Karpas-422 (cell line): ENCODE results near the gene FBXW2. TPM values are rescaled to one million over a fixed set of nuclear protein-coding genes. Genes with fewer than 3 reads are reported as not detected.

Experiments used
- DNase-seq: peaks from one replicate; pipeline ENCODE4 v3.0.0-alpha.2; 2015
- H2AFZ ChIP-seq: fragments of 200-600 bp; sonication (generic); 2 replicates; pipeline ENCODE4 v1.6.1; 2014; ENCODE audit warnings: antibody characterized with exemption, low read length, mixed read lengths
- H3K27ac ChIP-seq: fragments of 200-600 bp; sonication (generic); 2 replicates; pipeline ENCODE4 v1.5.1; 2014; ENCODE audit warnings: mild to moderate bottlenecking, low read length, moderate library complexity
- H3K27me3 ChIP-seq: fragments of 200-600 bp; sonication (generic); 2 replicates; pipeline ENCODE4 v1.6.1; 2014; ENCODE audit warnings: low read length, mixed read lengths
- H3K36me3 ChIP-seq: fragments of 200-600 bp; sonication (generic); 2 replicates; pipeline ENCODE4 v1.6.1; 2014; ENCODE audit warnings: low read length, mixed read lengths; ENCODE audit not compliant: insufficient read depth
- H3K4me1 ChIP-seq: fragments of 200-600 bp; sonication (generic); 2 replicates; pipeline ENCODE4 v1.6.1; 2014; ENCODE audit warnings: mild to moderate bottlenecking, low read length, mixed read lengths
- H3K4me2 ChIP-seq: fragments of 200-600 bp; sonication (generic); 2 replicates; pipeline ENCODE4 v1.6.1; 2014; ENCODE audit warnings: low read length, low read depth, mild to moderate bottlenecking; ENCODE audit not compliant: poor library complexity, severe bottlenecking
- H3K4me3 ChIP-seq: fragments of 200-600 bp; sonication (generic); 2 replicates; pipeline ENCODE4 v1.5.1; 2014; ENCODE audit warnings: mild to moderate bottlenecking, antibody characterized with exemption, low read length, mixed read lengths
- H3K79me2 ChIP-seq: fragments of 200-600 bp; sonication (generic); 2 replicates; pipeline ENCODE4 v1.6.1; 2014; ENCODE audit warnings: mild to moderate bottlenecking, low read length, mixed read lengths
- H3K9ac ChIP-seq: fragments of 200-600 bp; sonication (generic); 2 replicates; pipeline ENCODE4 v1.6.0; 2014; ENCODE audit warnings: low read length
- H3K9me2 ChIP-seq: fragments of 200-600 bp; sonication (generic), shearing (Covaris generic); replicated peaks from 2 replicates; pipeline ENCODE4 v1.6.0; 2014; ENCODE audit warnings: mild to moderate bottlenecking, low read length, moderate library complexity; ENCODE audit not compliant: insufficient read depth
- H3K9me3 ChIP-seq: fragments of 300-700, 200-600 bp; sonication (generic); 2 replicates; pipeline ENCODE4 v1.6.1; 2014; ENCODE audit warnings: low read length, mixed read lengths
- H4K20me1 ChIP-seq: fragments of 200-600 bp; sonication (generic); 2 replicates; pipeline ENCODE4 v1.6.1; 2014; ENCODE audit warnings: mild to moderate bottlenecking, antibody characterized with exemption, low read length, low read depth; ENCODE audit not compliant: insufficient read depth
- total RNA-seq: library from RNA; depleted of rRNA; stranded (reverse); fragments of >200 nt; shearing (Covaris generic); gene quantifications from 2 replicates; pipeline ENCODE4 v1.2.3, GENCODE V29; 2014; ENCODE audit warnings: low replicate concordance

Gene FBXW2
- total RNA-seq, 1 experiment from 2014 or later: 42.0 TPM

DNA sequence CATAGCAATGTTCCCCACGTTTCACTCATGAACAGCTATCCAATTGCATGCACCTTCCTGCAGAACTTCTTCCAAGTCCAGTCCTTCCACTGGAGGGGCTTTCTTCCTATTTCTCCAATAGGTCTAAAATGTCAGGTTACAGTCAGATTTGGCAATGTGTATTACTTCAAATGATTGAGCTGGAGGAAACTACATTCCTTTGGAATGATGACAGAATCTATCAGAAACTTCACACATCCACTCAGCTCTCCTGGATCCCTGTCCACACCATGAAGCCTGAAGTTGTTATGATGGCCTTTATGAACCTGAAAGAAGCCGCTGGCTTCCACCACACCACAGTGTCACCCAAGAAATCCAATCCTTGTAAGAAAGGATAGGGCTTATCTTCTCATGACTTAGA, 32.2 kb downstream of the FBXW2 start:
- Histone ChIP-seq H3K4me1 (peaks cover 51% of the 10 kb centered on the region), H3K36me3 (peaks cover 24% of the 10 kb centered on the region), H3K9ac (no peak overlapping the region), H3K4me3 (no peak overlapping the region), H3K27me3 (no peaks in the 10 kb centered on the region), H3K9me2 (no peaks in the 10 kb centered on the region), H2AFZ (no peak overlapping the region), H3K4me2 (no peak overlapping the region), H3K9me3 (no peaks in the 10 kb centered on the region), H3K27ac (peak overlapping the region; percentile 99), H4K20me1 (no peaks in the 10 kb centered on the region), H3K79me2 (peaks cover 11% of the 10 kb centered on the region)
- DNase-seq: no peak

DNA sequence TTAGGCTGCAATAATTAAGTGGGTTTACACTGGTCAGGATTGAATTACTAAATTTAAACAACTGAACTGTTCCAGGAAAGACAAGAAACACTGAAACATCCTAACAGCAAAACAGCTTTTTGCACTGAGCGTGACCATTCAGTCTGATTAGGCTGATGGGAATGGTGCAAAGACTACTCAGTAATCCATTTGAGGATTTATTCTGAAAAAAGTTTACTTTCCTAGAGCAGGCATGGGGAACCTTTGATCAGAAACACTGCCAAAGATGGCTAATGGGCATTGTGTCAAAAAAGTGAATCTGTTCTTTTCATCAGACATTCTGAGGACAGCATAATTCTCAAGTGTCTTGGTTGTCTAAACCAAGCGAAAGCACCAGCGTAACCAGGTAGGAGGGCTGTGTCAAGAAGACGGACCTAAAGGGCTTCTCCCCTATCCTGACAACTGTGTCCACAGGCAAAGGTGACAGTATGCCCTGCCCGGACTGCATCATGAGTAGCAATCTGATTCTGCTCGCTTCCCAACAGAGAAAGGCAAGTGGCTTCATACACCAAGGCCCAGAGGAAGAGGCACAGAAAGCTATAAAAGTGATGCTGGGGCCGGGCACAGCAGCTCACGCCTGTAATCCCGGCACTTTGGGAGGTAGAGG, 33.3 kb downstream of the FBXW2 start:
- Histone ChIP-seq H3K4me1 (peaks cover 62% of the 10 kb centered on the region), H4K20me1 (no peaks in the 10 kb centered on the region), H3K36me3 (peaks cover 24% of the 10 kb centered on the region), H3K9ac (peak overlapping the region; percentile 61), H3K79me2 (peaks cover 11% of the 10 kb centered on the region), H2AFZ (no peak overlapping the region), H3K27ac (peak overlapping the region; percentile 99), H3K4me2 (peak overlapping the region; percentile 65), H3K9me3 (no peaks in the 10 kb centered on the region), H3K9me2 (no peaks in the 10 kb centered on the region), H3K4me3 (0 out of 2 replicates have a peak overlapping the region, but pooled peaks have one; percentile 1), H3K27me3 (no peaks in the 10 kb centered on the region)
- DNase-seq: no peak

- Histone ChIP-seq H3K4me3 (0 out of 2 replicates have a peak overlapping the region, but pooled peaks have one; percentile 1), H3K36me3 (peaks cover 11% of the 10 kb centered on the region; the same call in 1 of the 2 replicates), H3K4me2 (peak overlapping the region; percentile 65), H3K9me3 (no peaks in the 10 kb centered on the region), H3K4me1 (peaks cover 75% of the 10 kb centered on the region), H4K20me1 (no peaks in the 10 kb centered on the region), H3K27me3 (no peaks in the 10 kb centered on the region), H2AFZ (no peak overlapping the region), H3K79me2 (peaks cover 11% of the 10 kb centered on the region), H3K27ac (peak overlapping the region; percentile 99), H3K9ac (peak overlapping the region; percentile 61), H3K9me2 (no peaks in the 10 kb centered on the region)
- DNase-seq: no peak
Measured at GRCh38 chr9:120758544-120758943, 34.7 kb downstream of the FBXW2 start.

- Histone ChIP-seq H3K9ac (peak overlapping the region; percentile 61), H3K9me3 (no peaks in the 10 kb centered on the region), H3K4me2 (peak overlapping the region; percentile 65), H3K79me2 (peaks cover 11% of the 10 kb centered on the region), H3K36me3 (peaks cover 11% of the 10 kb centered on the region; the same call in 1 of the 2 replicates), H3K27ac (peak overlapping the region; percentile 99), H3K4me1 (peaks cover 87% of the 10 kb centered on the region), H3K4me3 (peak overlapping the region; percentile 16), H2AFZ (no peak overlapping the region), H4K20me1 (no peaks in the 10 kb centered on the region), H3K9me2 (no peaks in the 10 kb centered on the region), H3K27me3 (no peaks in the 10 kb centered on the region)
- peak; percentile 61 for DNase-seq
Measured at GRCh38 chr9:120757026-120757913, 35.9 kb downstream of the FBXW2 start.

DNA sequence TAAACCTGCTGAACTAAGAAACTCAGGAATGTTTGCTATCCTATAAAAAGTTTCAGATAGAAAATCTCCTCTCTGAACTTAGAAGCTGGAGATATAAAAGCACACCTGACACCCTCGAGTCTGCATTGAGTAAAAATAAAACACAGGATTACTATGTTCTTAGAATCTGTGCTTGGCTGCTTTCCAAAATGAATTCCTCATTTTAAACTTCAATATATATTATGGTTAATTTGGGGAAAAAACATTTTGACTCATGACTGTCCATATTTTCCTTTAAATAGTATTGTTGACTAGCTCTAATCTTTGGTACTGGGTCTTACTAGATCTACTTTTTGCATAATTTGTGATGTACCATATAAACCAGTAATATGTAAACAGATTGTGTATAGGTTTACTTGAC, 36.7 kb downstream of the FBXW2 start:
- DNase-seq: no peak

DNA sequence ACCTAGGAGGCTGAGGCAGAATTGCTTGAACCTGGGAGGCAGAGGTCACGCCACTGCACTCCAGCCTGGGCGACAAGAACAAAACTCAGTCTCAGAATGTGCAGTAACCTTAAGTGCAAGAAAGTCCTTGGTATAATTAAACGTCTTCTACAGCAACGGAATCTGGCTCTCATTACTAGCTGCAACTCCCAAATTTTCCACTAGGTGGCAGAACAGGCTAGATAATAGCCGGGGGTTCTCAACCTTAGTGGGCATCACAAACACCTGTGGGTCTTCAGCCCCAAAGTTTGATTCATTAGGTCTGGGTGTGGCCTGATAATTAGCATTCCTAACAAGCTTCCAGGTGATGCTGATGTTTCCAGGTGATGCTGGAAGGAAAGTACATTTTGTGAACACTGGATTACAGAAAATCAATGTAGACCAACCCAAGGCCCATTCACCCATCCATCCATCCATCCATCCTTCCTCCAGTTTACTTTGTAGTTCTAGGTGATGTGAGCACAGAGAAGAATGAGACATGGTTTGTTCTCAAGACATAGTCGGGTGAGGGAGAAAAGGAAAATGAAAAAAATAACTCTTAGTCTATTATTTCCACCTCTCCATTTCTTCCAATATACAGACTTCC, 37.3 kb downstream of the FBXW2 start:
- Histone ChIP-seq H3K27me3 (no peaks in the 10 kb centered on the region), H3K4me2 (peak overlapping the region; percentile 65), H3K9ac (peak overlapping the region; percentile 73), H3K9me3 (no peaks in the 10 kb centered on the region), H3K4me1 (peaks cover 91% of the 10 kb centered on the region), H4K20me1 (no peaks in the 10 kb centered on the region), H3K4me3 (peak overlapping the region; percentile 51), H3K79me2 (peaks cover 8% of the 10 kb centered on the region; the same call in 1 of the 2 replicates), H2AFZ (no peak overlapping the region), H3K36me3 (peaks cover 11% of the 10 kb centered on the region; the same call in 1 of the 2 replicates), H3K27ac (peak overlapping the region; percentile 99), H3K9me2 (no peaks in the 10 kb centered on the region)
- peak; percentile 94 for DNase-seq

More for the DNA sequence above, 36.7 kb downstream of the FBXW2 start:
- no peaks in the 10 kb centered on the region for H4K20me1 ChIP-seq
- no peaks in the 10 kb centered on the region for H3K9me2 ChIP-seq
- H2AFZ ChIP-seq: no peak overlapping the region
- H3K36me3 ChIP-seq: peaks cover 11% of the 10 kb centered on the region; the same call in 1 of the 2 replicates
- H3K9ac ChIP-seq: peak overlapping the region; percentile 61
- H3K4me3 ChIP-seq: peak overlapping the region; percentile 37
- H3K4me1 ChIP-seq: peaks cover 89% of the 10 kb centered on the region
- H3K9me3 ChIP-seq: no peaks in the 10 kb centered on the region
- no peaks in the 10 kb centered on the region for H3K27me3 ChIP-seq
- peaks cover 11% of the 10 kb centered on the region for H3K79me2 ChIP-seq
- peak overlapping the region; percentile 65 for H3K4me2 ChIP-seq
- peak overlapping the region; percentile 99 for H3K27ac ChIP-seq

DNA sequence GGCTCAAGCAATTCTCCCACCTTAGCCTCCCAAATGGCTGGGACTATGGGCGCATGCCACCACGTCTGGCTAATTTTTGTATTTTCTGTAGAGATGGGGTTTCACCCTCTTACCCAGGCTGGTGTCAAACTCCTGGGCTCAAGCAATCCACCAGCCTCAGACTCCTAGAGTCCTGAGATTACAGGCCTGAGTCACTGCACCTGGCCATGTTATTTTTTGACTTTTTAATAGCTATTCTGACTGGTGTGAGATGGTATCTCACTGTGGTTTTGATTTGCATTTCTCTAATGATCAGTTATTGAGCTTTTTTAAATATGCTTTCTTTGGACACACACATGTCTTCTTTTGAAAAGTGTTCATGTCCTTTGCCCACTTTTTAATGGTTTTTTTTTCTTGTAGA, 38.2 kb downstream of the FBXW2 start:
- Histone ChIP-seq H3K9me2 (no peaks in the 10 kb centered on the region), H4K20me1 (no peaks in the 10 kb centered on the region), H3K4me3 (peak overlapping the region; percentile 51), H3K4me2 (peak overlapping the region; percentile 65), H3K27me3 (no peaks in the 10 kb centered on the region), H3K79me2 (peaks cover 8% of the 10 kb centered on the region; the same call in 1 of the 2 replicates), H3K9me3 (no peaks in the 10 kb centered on the region), H3K9ac (peak overlapping the region; percentile 73), H3K27ac (peak overlapping the region; percentile 99), H3K36me3 (peaks cover 11% of the 10 kb centered on the region; the same call in 1 of the 2 replicates), H2AFZ (no peak overlapping the region), H3K4me1 (peaks cover 85% of the 10 kb centered on the region)
- DNase-seq: peak; percentile 92
